ENCODE data around the gene AVEN.

- no peak for TF ChIP-seq CTCF (IDR thresholded peaks at IDR 0.05)
- TF ChIP-seq EP300 (IDR thresholded peaks at IDR 0.05), result no peak
- no peak for TF ChIP-seq POLR2A (IDR thresholded peaks at IDR 0.05)
Measured at GRCh38 chr15:33907326-33907725, 131.7 kb downstream of the AVEN start.
